BLaER1 treated with 17β-estradiol and CSF1 and Interleukin-3, amounts not matched to agents 10 nM and 100 nM (cell line): ENCODE measurements around the gene BACH2.
A peak's percentile ranks its signal among the peaks of the same experiment; 100 is the strongest.

ENCODE experiments used
- H3K27ac ChIP-seq, 11 experiments: shearing (Covaris generic); formaldehyde crosslinking; 2 replicates each; pipeline ENCODE4 v1.8.1; 2022
- H3K27me3 ChIP-seq, 11 experiments: shearing (Covaris generic); formaldehyde crosslinking; 2 replicates each; pipeline ENCODE4 v1.8.1; 2022
- H3K36me3 ChIP-seq, 11 experiments: shearing (Covaris generic); formaldehyde crosslinking; 2 replicates each; pipeline ENCODE4 v1.8.1; 2022
- H3K4me1 ChIP-seq, 10 experiments: shearing (Covaris generic); formaldehyde crosslinking; 2 replicates each; pipeline ENCODE4 v1.8.1; 2022
- H3K4me2 ChIP-seq, 11 experiments: shearing (Covaris generic); formaldehyde crosslinking; 2 replicates each; pipeline ENCODE4 v1.8.1; 2022
- H3K4me3 ChIP-seq, 10 experiments: shearing (Covaris generic); formaldehyde crosslinking; 2 replicates each; pipeline ENCODE4 v1.8.1; 2022
- H3K9ac ChIP-seq, 11 experiments: shearing (Covaris generic); formaldehyde crosslinking; 2 replicates each; pipeline ENCODE4 v1.8.1; 2022
- H3K9me3 ChIP-seq, 11 experiments: shearing (Covaris generic); formaldehyde crosslinking; replicated peaks in 1 of 11; 2 replicates each; pipeline ENCODE4 v1.8.1; 2022
- H4K20me1 ChIP-seq, 11 experiments: shearing (Covaris generic); formaldehyde crosslinking; 2 replicates each; pipeline ENCODE4 v1.8.1; 2022
- Cebpa-rat ChIP-seq, 11 experiments: shearing (Covaris generic); IDR thresholded peaks; 2 replicates each; pipeline ENCODE4 v1.8.1; 2022

The BACH2 gene

DNA sequence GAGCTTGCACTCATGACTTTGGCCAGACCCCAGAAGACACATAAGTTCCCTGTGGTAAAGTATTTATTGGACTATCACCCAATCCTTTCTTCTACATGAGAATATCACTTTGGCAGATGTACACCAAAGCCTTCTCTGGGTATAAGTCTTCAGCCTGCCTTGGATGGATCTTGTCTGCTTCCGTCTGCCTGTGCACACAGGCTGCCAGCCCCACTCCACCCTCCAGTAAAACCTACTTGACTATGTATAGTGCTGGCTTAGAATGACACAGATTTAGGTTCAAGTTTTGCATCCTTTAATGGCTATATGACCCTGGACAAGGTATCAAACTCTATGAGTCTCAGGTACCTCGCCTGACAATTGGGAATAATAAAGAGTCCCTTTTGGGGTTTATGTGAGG lies 63.4 kb downstream of the BACH2 start:
- no peak overlapping the region for H3K9ac ChIP-seq
- peak overlapping the region in 4 of 11 experiments; percentile 2 to 18 (median 11); a peak in 2 of 22 replicates for H3K4me2 ChIP-seq
- H3K36me3 ChIP-seq, result peaks cover 0 to 58% (median 0%) of the 10 kb centered on the region in 11 experiments; a peak in 5 of 22 replicates
- H3K27me3 ChIP-seq, result no peaks in the 10 kb centered on the region
- H4K20me1 ChIP-seq, result peaks cover 0 to 53% (median 0%) of the 10 kb centered on the region in 11 experiments; a peak in 2 of 22 replicates
- H3K4me1 ChIP-seq, result peaks cover 4 to 27% (median 12%) of the 10 kb centered on the region in 10 experiments; a peak in 16 of 20 replicates
- H3K27ac ChIP-seq, result no peak overlapping the region
- H3K9me3 ChIP-seq, result peaks cover 0 to 4% (median 0%) of the 10 kb centered on the region in 11 experiments; a peak in 2 of 22 replicates
- no peak for TF ChIP-seq Cebpa-rat (IDR thresholded peaks at IDR 0.05)
- H3K4me3 ChIP-seq, result no peak overlapping the region

DNA sequence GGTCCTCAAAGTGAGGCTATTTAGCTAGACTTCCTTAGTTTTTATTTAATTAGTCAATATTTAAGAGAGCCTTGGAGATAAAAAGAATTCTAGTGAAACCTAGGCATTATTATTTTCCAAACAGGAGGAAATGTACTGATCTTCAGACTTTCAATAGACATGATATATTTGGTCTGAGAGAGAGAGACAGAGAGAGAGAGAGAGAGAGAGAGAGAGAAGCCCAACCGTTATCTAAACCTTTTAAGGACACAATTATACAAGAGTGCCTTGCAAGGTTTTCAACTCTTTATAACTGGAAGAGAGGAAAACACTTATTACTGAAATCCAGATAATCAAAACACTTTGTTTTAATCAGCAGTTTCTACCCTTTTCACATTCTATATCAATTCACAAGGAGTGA lies 64.8 kb downstream of the BACH2 start:
- Histone ChIP-seq H3K9ac (no peak overlapping the region), H3K36me3 (peaks cover 0 to 60% (median 0%) of the 10 kb centered on the region in 11 experiments; a peak in 6 of 22 replicates), H3K27me3 (no peaks in the 10 kb centered on the region), H3K27ac (no peak overlapping the region), H4K20me1 (peaks cover 0 to 48% (median 0%) of the 10 kb centered on the region in 11 experiments; a peak in 2 of 22 replicates), H3K4me2 (no peak overlapping the region), H3K9me3 (peaks cover 0 to 8% (median 0%) of the 10 kb centered on the region in 11 experiments; a peak in 8 of 22 replicates), H3K4me3 (no peak overlapping the region), H3K4me1 (peaks cover 4 to 27% (median 12%) of the 10 kb centered on the region in 10 experiments; a peak in 16 of 20 replicates)
- no peak for TF ChIP-seq Cebpa-rat (IDR thresholded peaks at IDR 0.05)

DNA sequence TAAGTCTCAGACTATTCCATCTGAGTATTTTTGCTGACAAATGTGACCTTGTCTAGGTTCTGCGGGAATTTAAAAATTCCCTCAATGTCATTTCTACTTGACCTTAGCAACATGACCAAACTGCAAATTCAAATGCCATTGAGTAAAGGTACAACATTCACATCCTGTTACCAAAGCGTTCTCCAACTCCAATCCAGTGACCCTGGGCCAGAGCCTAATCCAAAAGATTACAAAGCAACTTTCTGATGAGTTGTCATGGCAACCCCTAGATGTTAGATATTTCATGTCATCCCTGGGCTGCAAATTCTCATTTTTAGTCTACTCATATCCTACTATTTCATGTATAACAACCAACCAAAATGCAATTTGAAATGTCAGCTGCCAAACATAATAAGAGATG lies 65.3 kb downstream of the BACH2 start:
- Histone ChIP-seq H3K9ac (no peak overlapping the region), H3K27ac (no peak overlapping the region), H3K4me2 (0 out of 22 replicates have a peak overlapping the region, but pooled peaks of 3 of the 11 experiments have one; percentile 33 to 43 (median 35)), H4K20me1 (peaks cover 0 to 44% (median 0%) of the 10 kb centered on the region in 11 experiments; a peak in 2 of 22 replicates), H3K36me3 (peaks cover 0 to 65% (median 0%) of the 10 kb centered on the region in 11 experiments; a peak in 7 of 22 replicates), H3K4me3 (no peak overlapping the region), H3K4me1 (peaks cover 4 to 27% (median 12%) of the 10 kb centered on the region in 10 experiments; a peak in 16 of 20 replicates), H3K9me3 (peaks cover 0 to 10% (median 0%) of the 10 kb centered on the region in 11 experiments; a peak in 9 of 22 replicates), H3K27me3 (no peaks in the 10 kb centered on the region)
- no peak for TF ChIP-seq Cebpa-rat (IDR thresholded peaks at IDR 0.05)

DNA sequence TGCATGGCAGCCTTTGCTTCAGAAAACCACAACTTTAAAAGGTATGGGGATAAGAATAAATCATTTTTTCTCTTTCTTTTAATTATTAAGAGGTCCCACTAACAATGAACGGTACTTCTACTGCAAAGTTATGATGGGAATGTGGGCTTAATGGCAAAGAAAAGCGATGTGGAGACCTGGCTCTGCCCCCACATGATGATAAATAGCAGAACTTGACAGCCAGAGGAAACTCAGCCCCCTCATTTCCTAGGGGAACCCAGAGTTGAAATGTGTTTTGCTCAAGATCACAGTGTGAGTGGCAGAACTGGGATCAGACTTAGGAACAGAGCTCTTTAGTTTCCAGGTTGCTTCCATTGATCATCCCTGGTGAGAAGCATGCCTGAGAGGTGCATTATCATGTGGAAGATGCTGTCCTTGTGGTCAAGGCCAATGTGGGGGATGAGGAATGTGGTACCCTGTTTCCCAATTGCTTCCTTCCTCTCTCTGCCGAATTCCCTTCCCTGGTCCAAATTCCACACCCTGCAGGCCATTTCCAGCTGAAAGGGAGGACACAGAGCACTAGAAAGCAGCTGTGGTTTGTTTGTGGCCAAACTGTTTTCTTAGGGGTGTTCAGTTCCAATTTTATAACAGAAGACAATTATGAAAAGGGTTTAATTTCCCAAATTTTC lies 66.0 kb downstream of the BACH2 start:
- peaks cover 0 to 69% (median 0%) of the 10 kb centered on the region in 11 experiments; a peak in 9 of 22 replicates for H3K36me3 ChIP-seq
- H3K9me3 ChIP-seq, result peaks cover 0 to 16% (median 0%) of the 10 kb centered on the region in 11 experiments; a peak in 11 of 22 replicates
- peak overlapping the region in 5 of 11 experiments; percentile 33 to 48 (median 37); a peak in 5 of 22 replicates for H3K4me2 ChIP-seq
- no peak for TF ChIP-seq Cebpa-rat (IDR thresholded peaks at IDR 0.05)
- peaks cover 0 to 38% (median 0%) of the 10 kb centered on the region in 11 experiments; a peak in 2 of 22 replicates for H4K20me1 ChIP-seq
- H3K27ac ChIP-seq, result 0 out of 22 replicates have a peak overlapping the region, but pooled peaks of 1 of the 11 experiments have one; percentile 2
- H3K9ac ChIP-seq, result no peak overlapping the region
- H3K4me3 ChIP-seq, result no peak overlapping the region
- H3K4me1 ChIP-seq, result peaks cover 4 to 27% (median 10%) of the 10 kb centered on the region in 10 experiments; a peak in 16 of 20 replicates
- no peaks in the 10 kb centered on the region for H3K27me3 ChIP-seq

DNA sequence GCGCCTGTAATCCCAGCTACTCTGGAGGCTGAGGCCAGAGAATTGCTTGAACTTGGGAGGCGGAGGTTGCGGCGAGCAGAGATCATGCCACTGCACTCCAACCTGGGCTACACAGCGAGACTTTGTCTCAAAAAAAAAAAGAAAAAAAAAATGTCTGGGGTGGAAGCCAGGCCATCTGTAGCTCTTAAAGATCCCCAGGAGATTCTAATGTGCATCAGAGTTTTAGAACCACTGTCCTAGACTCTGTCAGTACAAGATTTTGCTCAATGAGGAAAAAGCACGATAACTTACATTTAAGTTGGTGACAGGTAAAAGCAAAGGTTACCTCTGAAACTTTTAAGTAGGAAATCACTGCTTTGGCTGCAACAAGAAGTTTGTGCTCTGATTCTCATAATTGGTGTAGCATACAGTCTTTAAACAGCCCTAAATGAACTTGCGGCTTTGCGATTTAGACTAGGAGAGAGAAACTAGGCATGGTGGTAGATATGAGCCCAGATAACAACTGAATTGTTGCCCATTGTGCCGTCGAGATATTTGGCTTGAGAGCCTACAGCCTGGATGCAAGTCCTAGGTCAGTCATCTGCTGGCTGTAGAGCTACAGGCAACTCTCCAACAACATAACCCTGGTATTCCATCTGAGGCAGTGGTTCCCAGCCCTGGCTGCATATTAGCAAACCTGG lies 67.2 kb downstream of the BACH2 start:
- Histone ChIP-seq H3K9ac (no peak overlapping the region), H3K4me3 (no peak overlapping the region), H3K27me3 (no peaks in the 10 kb centered on the region), H3K27ac (no peak overlapping the region), H3K4me2 (no peak overlapping the region), H3K9me3 (peaks cover 0 to 28% (median 8%) of the 10 kb centered on the region in 11 experiments; a peak in 12 of 22 replicates), H4K20me1 (peaks cover 0 to 27% (median 0%) of the 10 kb centered on the region in 11 experiments; a peak in 2 of 22 replicates), H3K36me3 (peaks cover 0 to 71% (median 0%) of the 10 kb centered on the region in 11 experiments; a peak in 10 of 22 replicates), H3K4me1 (peaks cover 4 to 20% (median 10%) of the 10 kb centered on the region in 10 experiments; a peak in 16 of 20 replicates)
- no peak for TF ChIP-seq Cebpa-rat (IDR thresholded peaks at IDR 0.05)

DNA sequence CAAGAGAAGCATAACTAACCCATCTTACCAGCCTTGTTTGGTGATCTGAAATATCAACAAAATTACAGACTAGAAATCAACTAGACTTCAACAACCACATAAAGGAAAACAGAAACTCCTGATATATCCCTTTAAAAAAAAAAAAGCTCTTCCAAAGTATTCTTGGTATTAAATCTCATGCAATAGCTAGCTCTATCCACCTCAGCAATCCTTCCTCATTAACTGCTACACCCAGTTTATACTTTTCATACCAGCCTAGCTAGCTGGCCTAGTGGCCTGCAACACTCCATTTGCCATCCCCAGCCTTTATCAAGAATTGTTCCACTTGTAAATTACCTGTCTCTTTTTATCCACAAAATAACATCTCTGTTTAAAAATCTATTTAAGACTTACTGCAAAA lies 69.0 kb downstream of the BACH2 start:
- H3K27me3 ChIP-seq, result no peaks in the 10 kb centered on the region
- no peak for TF ChIP-seq Cebpa-rat (IDR thresholded peaks at IDR 0.05)
- peaks cover 12 to 46% (median 21%) of the 10 kb centered on the region in 11 experiments for H3K9me3 ChIP-seq
- H3K4me3 ChIP-seq, result no peak overlapping the region
- H3K36me3 ChIP-seq, result peaks cover 0 to 80% (median 4%) of the 10 kb centered on the region in 11 experiments; a peak in 10 of 22 replicates
- H3K4me2 ChIP-seq, result no peak overlapping the region
- H3K27ac ChIP-seq, result no peak overlapping the region
- peaks cover 0 to 10% (median 0%) of the 10 kb centered on the region in 11 experiments; a peak in 2 of 22 replicates for H4K20me1 ChIP-seq
- peaks cover 0 to 14% (median 6%) of the 10 kb centered on the region in 10 experiments; a peak in 12 of 20 replicates for H3K4me1 ChIP-seq
- no peak overlapping the region for H3K9ac ChIP-seq

DNA sequence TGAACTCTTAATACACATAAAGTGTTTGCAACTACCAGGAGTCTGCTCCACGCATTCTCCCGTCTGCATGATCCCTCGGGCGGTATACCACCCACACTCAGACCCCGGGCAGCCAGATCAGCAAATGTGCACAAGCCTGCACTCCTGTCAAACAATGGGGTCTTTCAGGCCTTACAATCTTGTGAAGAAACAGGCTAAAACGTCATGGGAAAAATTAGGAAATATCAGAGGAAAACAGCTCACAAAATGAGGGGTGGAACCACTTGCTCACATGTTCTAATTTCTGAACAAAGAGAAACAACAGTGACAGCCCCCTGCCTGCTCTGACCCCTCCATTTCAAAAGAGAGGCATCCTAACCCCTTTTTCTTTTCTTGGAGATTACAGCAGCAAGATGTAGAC lies 69.4 kb downstream of the BACH2 start:
- peaks cover 0 to 8% (median 0%) of the 10 kb centered on the region in 11 experiments; a peak in 2 of 22 replicates for H4K20me1 ChIP-seq
- no peak overlapping the region for H3K9ac ChIP-seq
- peaks cover 15 to 48% (median 24%) of the 10 kb centered on the region in 11 experiments for H3K9me3 ChIP-seq
- H3K36me3 ChIP-seq, result peaks cover 0 to 80% (median 4%) of the 10 kb centered on the region in 11 experiments; a peak in 10 of 22 replicates
- peaks cover 2 to 14% (median 6%) of the 10 kb centered on the region in 10 experiments; a peak in 13 of 20 replicates for H3K4me1 ChIP-seq
- no peak overlapping the region for H3K4me3 ChIP-seq
- TF ChIP-seq Cebpa-rat (IDR thresholded peaks at IDR 0.05), result no peak
- no peaks in the 10 kb centered on the region for H3K27me3 ChIP-seq
- no peak overlapping the region for H3K4me2 ChIP-seq
- H3K27ac ChIP-seq, result no peak overlapping the region

DNA sequence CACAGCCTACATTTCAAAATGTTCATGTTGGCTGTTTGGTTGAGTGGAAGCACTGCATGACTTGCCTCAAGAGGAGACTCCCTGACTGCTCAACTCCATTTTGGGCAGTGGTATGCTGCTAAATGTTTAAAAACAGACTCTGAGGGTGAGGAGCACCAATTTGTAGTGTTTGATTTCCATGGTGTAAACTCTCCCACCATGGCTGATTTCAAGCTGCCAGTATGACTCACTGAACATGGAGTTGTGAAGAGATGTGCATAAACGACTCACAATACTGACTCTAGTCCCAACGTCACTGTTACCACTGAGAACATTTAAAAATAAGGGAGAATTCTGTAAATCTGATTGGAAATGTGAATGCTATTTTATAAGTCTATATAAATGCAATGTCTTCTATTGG lies 70.4 kb downstream of the BACH2 start:
- no peak overlapping the region for H3K4me3 ChIP-seq
- TF ChIP-seq Cebpa-rat (IDR thresholded peaks at IDR 0.05), result no peak
- no peak overlapping the region for H3K9ac ChIP-seq
- no peaks in the 10 kb centered on the region for H3K27me3 ChIP-seq
- no peak overlapping the region for H3K4me2 ChIP-seq
- peaks cover 0 to 78% (median 4%) of the 10 kb centered on the region in 11 experiments; a peak in 10 of 22 replicates for H3K36me3 ChIP-seq
- H3K4me1 ChIP-seq, result peaks cover 4 to 15% (median 8%) of the 10 kb centered on the region in 10 experiments; a peak in 13 of 20 replicates
- peaks cover 0 to 9% (median 0%) of the 10 kb centered on the region in 11 experiments; a peak in 1 of 22 replicates for H4K20me1 ChIP-seq
- no peak overlapping the region for H3K27ac ChIP-seq
- H3K9me3 ChIP-seq, result peaks cover 15 to 48% (median 24%) of the 10 kb centered on the region in 11 experiments
